Smooth muscle cell (in vitro differentiated cells): ENCODE measurements around the gene PRMT9. TPM values are rescaled to one million over a fixed set of nuclear protein-coding genes. Genes with fewer than 3 reads are reported as not detected.

Experiments used
- DNase-seq: peaks from one replicate; lab custom pipeline; 2025; ENCODE audit not compliant: unreplicated experiment; lab: John Stamatoyannopoulos, UW
- H2AFZ ChIP-seq: fragments of 200-600 bp; sonication (generic); 2 replicates; pipeline ENCODE4 v1.6.0; 2016; ENCODE audit warnings: antibody characterized with exemption, low read depth, mild to moderate bottlenecking
- H3F3A ChIP-seq: fragments of 200-600 bp; sonication (generic); 2 replicates; pipeline ENCODE4 v1.6.0; 2017; ENCODE audit warnings: antibody characterized with exemption, low read depth
- H3K27ac ChIP-seq: fragments of 200-600 bp; sonication (generic); 2 replicates; pipeline ENCODE4 v1.5.1; 2016; ENCODE audit warnings: low read depth, mild to moderate bottlenecking
- H3K27me3 ChIP-seq: fragments of 200-600 bp; sonication (generic); 2 replicates; pipeline ENCODE4 v1.6.1; 2016; ENCODE audit warnings: low read depth, mild to moderate bottlenecking
- H3K36me3 ChIP-seq: fragments of 200-600 bp; sonication (generic); 2 replicates; pipeline ENCODE4 v1.5.1; 2016; ENCODE audit warnings: low read depth
- H3K4me1 ChIP-seq: fragments of 200-600 bp; sonication (generic); 2 replicates; pipeline ENCODE4 v1.5.1; 2016; ENCODE audit warnings: low read depth
- H3K4me2 ChIP-seq: fragments of 200-600 bp; sonication (generic); 2 replicates; pipeline ENCODE4 v1.6.0; 2016; ENCODE audit warnings: mild to moderate bottlenecking
- H3K4me3 ChIP-seq: fragments of 200-600 bp; sonication (generic); 2 replicates; pipeline ENCODE4 v1.5.1; 2016; ENCODE audit warnings: mild to moderate bottlenecking
- H3K79me2 ChIP-seq: fragments of 200-600 bp; sonication (generic); 2 replicates; pipeline ENCODE4 v1.6.0; 2016; ENCODE audit warnings: low read depth, mild to moderate bottlenecking
- H3K9ac ChIP-seq: fragments of 200-600 bp; sonication (generic); 2 replicates; pipeline ENCODE4 v1.6.0; 2016; ENCODE audit warnings: low read depth
- H3K9me3 ChIP-seq: fragments of 200-600 bp; sonication (generic); replicated peaks from 2 replicates; pipeline ENCODE4 v1.5.1; 2016; ENCODE audit warnings: low read depth
- H4K20me1 ChIP-seq: fragments of 200-600 bp; sonication (generic); 2 replicates; pipeline ENCODE4 v1.6.0; 2016; ENCODE audit warnings: low read depth
- WGBS: methylation state at CpG from one replicate; pipeline ENCODE4 v1.1.7; 2016; ENCODE audit warnings: low lambda C conversion rate; 5-methylcytosine and 5-hydroxymethylcytosine counted together
- polyA plus RNA-seq: library from polyadenylated mRNA; unstranded; fragments of >200 nt; fragmentation: Nextera tagmentation; extraction: Ambion mirVana; gene quantifications from 2 replicates; pipeline ENCODE4 v1.2.1, GENCODE V29; 2016
- total RNA-seq: library from RNA; depleted of rRNA; stranded (reverse); fragments of >200 nt; gene quantifications from 2 replicates; pipeline ENCODE4 v1.2.3, GENCODE V29; 2014
- TF ChIP-seq, protein P1 (sequence below): fragments of 200-600 bp; sonication (generic); IDR thresholded peaks from 2 replicates; pipeline ENCODE4 v1.5.1; 2017; ENCODE audit warnings: borderline replicate concordance, mild to moderate bottlenecking, antibody characterized with exemption; ENCODE audit not compliant: insufficient read depth, poor library complexity, severe bottlenecking

Gene PRMT9
- total and polyA plus RNA-seq, 2 experiments from 2014 or later = 5.5 to 6.4 TPM

DNA sequence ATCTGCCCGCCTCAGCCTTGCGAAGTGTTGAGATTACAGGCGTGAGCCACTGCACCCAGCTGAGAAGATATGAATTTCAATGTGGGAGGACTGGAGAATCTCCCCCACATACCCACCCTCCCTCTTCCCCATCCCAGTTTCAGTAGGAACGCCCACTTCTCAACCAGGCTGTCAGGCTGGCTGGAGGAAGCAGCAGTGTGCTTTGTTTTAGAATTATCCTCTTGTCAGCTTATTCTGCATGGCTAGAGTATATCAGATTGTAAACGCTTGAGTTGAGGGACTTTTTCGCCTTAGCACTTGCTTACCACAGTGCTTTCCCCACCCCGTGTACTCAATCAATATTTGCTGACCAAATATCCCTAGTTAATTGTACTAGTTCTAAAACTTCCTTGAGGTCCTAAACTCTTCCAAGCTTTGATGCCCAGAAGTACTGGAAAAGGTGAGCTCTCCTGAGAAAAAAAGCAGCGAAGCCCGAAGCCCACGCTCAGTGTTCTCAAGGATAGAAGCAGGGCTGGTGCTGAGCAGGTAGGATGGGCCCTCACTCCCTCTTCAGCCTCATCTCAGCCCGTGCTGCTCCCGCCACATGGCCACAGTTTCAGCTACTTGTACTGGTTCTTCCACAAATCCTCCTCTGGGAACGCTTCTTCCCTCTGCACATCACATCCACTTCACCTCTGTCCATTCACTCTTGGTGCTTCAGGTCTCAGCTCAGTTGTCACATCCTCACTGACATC lies 40.7 kb upstream of the PRMT9 start:
- Histone ChIP-seq H3K27me3 (no peaks in the 10 kb centered on the region), H3K36me3 (no peaks in the 10 kb centered on the region), H3F3A (no peaks in the 10 kb centered on the region), H3K27ac (no peak overlapping the region), H3K9ac (no peak overlapping the region), H3K4me3 (no peak overlapping the region), H3K4me2 (no peak overlapping the region), H3K79me2 (no peaks in the 10 kb centered on the region), H3K9me3 (no peaks in the 10 kb centered on the region), H3K4me1 (peaks cover 7% of the 10 kb centered on the region), H4K20me1 (no peaks in the 10 kb centered on the region), H2AFZ (no peak overlapping the region)
- 90% methylated on average over 13 of the region's 13 CpGs for WGBS
- TF ChIP-seq, protein P1, sequence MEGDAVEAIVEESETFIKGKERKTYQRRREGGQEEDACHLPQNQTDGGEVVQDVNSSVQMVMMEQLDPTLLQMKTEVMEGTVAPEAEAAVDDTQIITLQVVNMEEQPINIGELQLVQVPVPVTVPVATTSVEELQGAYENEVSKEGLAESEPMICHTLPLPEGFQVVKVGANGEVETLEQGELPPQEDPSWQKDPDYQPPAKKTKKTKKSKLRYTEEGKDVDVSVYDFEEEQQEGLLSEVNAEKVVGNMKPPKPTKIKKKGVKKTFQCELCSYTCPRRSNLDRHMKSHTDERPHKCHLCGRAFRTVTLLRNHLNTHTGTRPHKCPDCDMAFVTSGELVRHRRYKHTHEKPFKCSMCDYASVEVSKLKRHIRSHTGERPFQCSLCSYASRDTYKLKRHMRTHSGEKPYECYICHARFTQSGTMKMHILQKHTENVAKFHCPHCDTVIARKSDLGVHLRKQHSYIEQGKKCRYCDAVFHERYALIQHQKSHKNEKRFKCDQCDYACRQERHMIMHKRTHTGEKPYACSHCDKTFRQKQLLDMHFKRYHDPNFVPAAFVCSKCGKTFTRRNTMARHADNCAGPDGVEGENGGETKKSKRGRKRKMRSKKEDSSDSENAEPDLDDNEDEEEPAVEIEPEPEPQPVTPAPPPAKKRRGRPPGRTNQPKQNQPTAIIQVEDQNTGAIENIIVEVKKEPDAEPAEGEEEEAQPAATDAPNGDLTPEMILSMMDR = no peak
- no peak for DNase-seq

DNA sequence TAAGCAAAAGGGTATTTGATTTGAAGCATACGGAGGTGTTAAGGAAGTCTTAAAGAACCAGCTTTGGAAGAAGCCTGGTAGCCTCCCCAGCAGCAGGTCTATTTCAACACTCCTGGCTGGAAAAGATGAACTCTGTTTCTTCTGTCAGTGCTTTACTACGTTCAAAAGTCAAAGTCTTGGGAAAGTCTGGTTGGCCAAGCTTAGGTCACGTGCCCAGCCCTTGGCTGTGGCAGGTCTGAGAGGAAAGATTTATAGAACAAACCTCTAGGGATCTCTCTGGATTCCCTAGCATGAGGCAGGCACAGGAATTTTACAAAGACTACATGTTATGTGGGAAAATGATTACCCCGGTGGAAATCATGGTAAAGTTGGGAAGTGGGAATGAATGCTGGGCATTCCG lies 39.4 kb upstream of the PRMT9 start:
- 77% methylated on average over 5 of the region's 5 CpGs for WGBS
- no peak for DNase-seq

DNA sequence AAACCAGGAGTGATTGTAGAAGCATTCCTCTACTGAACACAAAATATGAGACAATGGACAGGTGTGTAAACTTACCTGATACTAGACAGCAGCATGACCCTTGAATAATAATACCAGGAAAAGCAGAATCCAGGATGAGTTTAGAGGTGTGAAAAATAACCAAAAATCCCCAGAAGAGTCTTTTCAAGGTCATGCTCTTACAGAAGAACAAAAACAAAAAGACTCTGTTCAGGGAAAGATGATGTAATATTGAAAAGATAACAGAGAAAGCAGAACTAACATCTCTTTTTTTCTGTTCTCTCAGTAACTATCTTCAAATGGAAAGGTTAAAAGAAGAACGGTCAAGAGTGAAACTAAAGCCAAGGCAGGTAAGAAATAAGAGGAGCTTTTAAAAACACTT lies 33.9 kb upstream of the PRMT9 start:
- H3K4me1 ChIP-seq = peaks cover 4% of the 10 kb centered on the region
- no peak overlapping the region for H3K4me2 ChIP-seq
- no peak for DNase-seq
- H4K20me1 ChIP-seq = no peaks in the 10 kb centered on the region
- WGBS = 93% methylated on average over 1 of the region's 1 CpG
- no peak overlapping the region for H3K9ac ChIP-seq
- H3K27me3 ChIP-seq = no peaks in the 10 kb centered on the region
- no peaks in the 10 kb centered on the region for H3F3A ChIP-seq
- H3K27ac ChIP-seq = no peak overlapping the region
- H2AFZ ChIP-seq = no peak overlapping the region
- H3K4me3 ChIP-seq = no peak overlapping the region
- no peaks in the 10 kb centered on the region for H3K9me3 ChIP-seq
- H3K36me3 ChIP-seq = no peaks in the 10 kb centered on the region
- no peaks in the 10 kb centered on the region for H3K79me2 ChIP-seq
- TF ChIP-seq, protein P1 = no peak

More for the DNA sequence above, 39.4 kb upstream of the PRMT9 start:
- Histone ChIP-seq H3K79me2 (no peaks in the 10 kb centered on the region), H3K4me3 (no peak overlapping the region), H2AFZ (no peak overlapping the region), H3F3A (no peaks in the 10 kb centered on the region), H3K9me3 (no peaks in the 10 kb centered on the region), H3K36me3 (no peaks in the 10 kb centered on the region), H3K27ac (no peak overlapping the region), H3K9ac (no peak overlapping the region), H3K27me3 (no peaks in the 10 kb centered on the region), H4K20me1 (no peaks in the 10 kb centered on the region), H3K4me1 (peaks cover 7% of the 10 kb centered on the region), H3K4me2 (no peak overlapping the region)
- TF ChIP-seq, protein P1 = no peak
